SK-N-SH treated with all-trans-retinoic acid at 6 μM for 48 hours (cell line): ENCODE data around the gene PGGHG.

Source experiments
- ARNTL ChIP-seq: fragments of 450-650 bp; formaldehyde crosslinking; IDR thresholded peaks from 2 replicates; pipeline ENCODE4 v1.5.0; 2020; ENCODE audit warnings: low read depth, mild to moderate bottlenecking, moderate library complexity, borderline replicate concordance
- BACH2 ChIP-seq: fragments of 250-450 bp; sonication (Bioruptor Pico); IDR thresholded peaks from 2 replicates; pipeline ENCODE4 v1.9.0; 2021; ENCODE audit warnings: mild to moderate bottlenecking, borderline replicate concordance
- ISL1 ChIP-seq: fragments of 250-450 bp; sonication (Bioruptor Pico); IDR thresholded peaks from 2 replicates; pipeline ENCODE4 v2.1.2; 2022; ENCODE audit warnings: mild to moderate bottlenecking, moderate library complexity
- PATZ1 ChIP-seq: fragments of 250-450 bp; sonication (Bioruptor Pico); IDR thresholded peaks from 2 replicates; pipeline ENCODE4 v1.8.0; 2020; ENCODE audit warnings: mild to moderate bottlenecking, moderate library complexity, borderline replicate concordance
- POU6F1 ChIP-seq: fragments of 250-450 bp; sonication (Bioruptor Pico); IDR thresholded peaks from 2 replicates; pipeline ENCODE4 v1.8.0; 2021; ENCODE audit warnings: low read depth, mild to moderate bottlenecking, moderate library complexity, borderline replicate concordance
- PPARA ChIP-seq: fragments of 250-450 bp; sonication (Bioruptor Pico); IDR thresholded peaks from 2 replicates; pipeline ENCODE4 v1.5.0; 2020; ENCODE audit warnings: mild to moderate bottlenecking, borderline replicate concordance
- RARB ChIP-seq: fragments of 250-450 bp; sonication (Bioruptor Pico); IDR thresholded peaks from 2 replicates; pipeline ENCODE4 v1.8.0; 2021; ENCODE audit warnings: mild to moderate bottlenecking, moderate library complexity
- ZFP3 ChIP-seq: fragments of 250-450 bp; sonication (Bioruptor Pico); IDR thresholded peaks from 2 replicates; pipeline ENCODE4 v1.5.0; 2020; ENCODE audit warnings: mild to moderate bottlenecking, moderate library complexity
- ZNF565 ChIP-seq: fragments of 450-650 bp; formaldehyde crosslinking; conservative IDR thresholded peaks from 2 replicates; pipeline ENCODE4 v1.5.0; 2020; ENCODE audit warnings: low read depth, mild to moderate bottlenecking, moderate library complexity
- ZNF70 ChIP-seq: fragments of 450-650 bp; formaldehyde crosslinking; IDR thresholded peaks from 2 replicates; pipeline ENCODE4 v1.5.0; 2020; ENCODE audit warnings: mild to moderate bottlenecking, moderate library complexity
- TF ChIP-seq, protein P1 (sequence below): fragments of 250-450 bp; sonication (Bioruptor Pico); IDR thresholded peaks from 2 replicates; pipeline ENCODE4 v1.5.0; 2020; ENCODE audit warnings: mild to moderate bottlenecking, moderate library complexity

- TF ChIP-seq ZFP3 (CRISPR knock-in tag) (no peak), ZNF565 (CRISPR knock-in tag) (no peak), ARNTL (no peak), POU6F1 (CRISPR knock-in tag) (no peak), ZNF70 (CRISPR knock-in tag) (no peak), PATZ1 (CRISPR knock-in tag) (no peak), RARB (CRISPR knock-in tag) (no peak), ISL1 (CRISPR knock-in tag) (no peak), PPARA (CRISPR knock-in tag) (no peak), BACH2 (CRISPR knock-in tag) (no peak)
- TF ChIP-seq, protein P1, sequence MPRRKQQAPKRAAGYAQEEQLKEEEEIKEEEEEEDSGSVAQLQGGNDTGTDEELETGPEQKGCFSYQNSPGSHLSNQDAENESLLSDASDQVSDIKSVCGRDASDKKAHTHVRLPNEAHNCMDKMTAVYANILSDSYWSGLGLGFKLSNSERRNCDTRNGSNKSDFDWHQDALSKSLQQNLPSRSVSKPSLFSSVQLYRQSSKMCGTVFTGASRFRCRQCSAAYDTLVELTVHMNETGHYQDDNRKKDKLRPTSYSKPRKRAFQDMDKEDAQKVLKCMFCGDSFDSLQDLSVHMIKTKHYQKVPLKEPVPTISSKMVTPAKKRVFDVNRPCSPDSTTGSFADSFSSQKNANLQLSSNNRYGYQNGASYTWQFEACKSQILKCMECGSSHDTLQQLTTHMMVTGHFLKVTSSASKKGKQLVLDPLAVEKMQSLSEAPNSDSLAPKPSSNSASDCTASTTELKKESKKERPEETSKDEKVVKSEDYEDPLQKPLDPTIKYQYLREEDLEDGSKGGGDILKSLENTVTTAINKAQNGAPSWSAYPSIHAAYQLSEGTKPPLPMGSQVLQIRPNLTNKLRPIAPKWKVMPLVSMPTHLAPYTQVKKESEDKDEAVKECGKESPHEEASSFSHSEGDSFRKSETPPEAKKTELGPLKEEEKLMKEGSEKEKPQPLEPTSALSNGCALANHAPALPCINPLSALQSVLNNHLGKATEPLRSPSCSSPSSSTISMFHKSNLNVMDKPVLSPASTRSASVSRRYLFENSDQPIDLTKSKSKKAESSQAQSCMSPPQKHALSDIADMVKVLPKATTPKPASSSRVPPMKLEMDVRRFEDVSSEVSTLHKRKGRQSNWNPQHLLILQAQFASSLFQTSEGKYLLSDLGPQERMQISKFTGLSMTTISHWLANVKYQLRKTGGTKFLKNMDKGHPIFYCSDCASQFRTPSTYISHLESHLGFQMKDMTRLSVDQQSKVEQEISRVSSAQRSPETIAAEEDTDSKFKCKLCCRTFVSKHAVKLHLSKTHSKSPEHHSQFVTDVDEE (CRISPR knock-in tag), result no peak
Measured at GRCh38 chr11:299081-299891, 10.4 kb downstream of the PGGHG start, which contains the start of gene IFITM5.
